ENCODE measurements around the gene DPAGT1.

Gene DPAGT1

DNA sequence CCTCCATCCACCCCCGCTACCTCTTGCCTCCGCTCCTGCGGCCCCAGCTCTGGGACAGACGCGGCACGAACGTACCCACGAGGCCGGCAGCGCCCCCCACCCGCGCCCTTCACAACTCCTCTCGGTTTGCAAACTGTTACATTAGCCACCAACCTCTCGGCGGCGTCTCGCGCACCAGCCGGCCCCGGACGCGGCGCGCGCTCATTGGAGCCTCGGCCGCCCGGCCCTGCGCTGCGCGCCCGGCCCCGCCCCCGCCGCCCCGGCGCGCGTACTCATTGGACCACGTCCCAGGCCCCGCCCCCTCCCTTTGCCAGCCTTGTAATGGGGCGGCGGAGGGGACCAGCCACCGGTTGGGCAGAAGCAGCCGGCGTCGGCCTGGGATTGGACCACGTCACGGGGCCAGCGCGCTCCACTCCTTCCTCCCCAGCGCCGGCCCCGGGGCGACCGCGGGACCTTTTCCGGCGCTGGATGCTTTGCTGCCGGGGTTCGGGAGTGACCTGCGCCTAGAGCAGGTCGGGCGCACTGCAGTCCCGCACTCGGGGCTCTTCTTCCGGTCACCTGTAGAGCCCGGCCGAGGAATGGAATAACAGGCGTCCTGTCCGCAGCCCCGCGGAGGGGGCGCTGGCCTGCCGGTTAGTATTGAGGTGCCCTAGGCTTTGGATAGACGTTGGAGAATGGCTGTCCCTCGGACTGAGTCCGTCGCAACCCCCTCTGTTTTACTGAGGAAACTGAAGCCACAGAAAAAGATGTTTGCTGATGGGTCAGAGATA lies 44.5 kb downstream of the DPAGT1 start, which contains the start of gene HYOU1:
HYOU1 (minus strand) TSS at position 206 of the 770 bp plus-strand sequence. CDS start 1,045 bp downstream, outside the sequence.
- peak; percentile 97 for DNase-seq

DNA sequence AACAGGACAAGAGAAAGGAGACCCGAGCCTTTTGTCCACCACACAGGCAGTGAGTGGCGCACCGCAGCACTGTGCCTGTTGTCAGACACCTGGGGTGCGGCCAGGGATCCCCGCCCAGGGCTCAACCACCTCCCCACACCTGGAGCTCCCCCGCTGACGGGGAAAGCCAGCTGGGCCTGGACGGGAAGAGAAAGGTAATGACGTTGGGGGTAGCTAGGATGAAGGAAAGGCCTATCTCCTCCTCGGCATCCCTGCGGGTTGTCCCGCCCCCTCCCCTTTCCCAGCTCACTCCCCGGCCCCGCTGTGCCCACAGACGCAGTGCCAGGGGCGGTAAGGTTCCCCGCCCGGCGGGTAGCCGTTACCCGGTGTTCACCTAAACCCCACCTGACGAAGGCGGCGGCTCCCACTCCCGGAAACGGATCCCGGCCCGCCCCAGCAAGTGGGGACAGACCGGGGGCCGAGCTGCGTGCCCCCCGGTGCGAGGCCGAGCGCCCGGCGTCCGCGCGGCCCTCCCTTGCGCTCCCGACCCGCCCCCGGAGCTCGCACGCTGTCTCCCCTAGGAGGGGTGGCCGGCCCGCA lies 45.1 kb downstream of the DPAGT1 start:
- DNase-seq, result peak; percentile 21

DNA sequence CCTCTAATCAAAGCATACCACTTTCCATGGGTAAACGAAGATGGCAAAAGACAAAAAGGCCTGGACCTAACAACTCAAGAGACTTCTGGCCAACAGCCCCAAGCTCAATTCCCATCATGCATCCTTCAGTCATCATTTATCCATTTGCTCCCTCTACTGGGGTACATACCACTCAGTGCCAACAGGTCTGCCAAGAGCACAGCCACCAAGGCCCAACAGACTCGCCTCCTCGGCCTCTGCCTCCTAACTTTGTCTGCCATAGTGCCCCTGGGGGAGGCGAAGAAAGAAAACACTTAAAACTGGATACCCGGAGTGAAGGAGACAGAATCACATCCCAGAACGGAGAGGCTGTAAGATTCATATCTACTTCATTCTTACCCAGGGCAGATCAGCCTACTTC lies 45.8 kb downstream of the DPAGT1 start:
- DNase-seq, result no peak

DNA sequence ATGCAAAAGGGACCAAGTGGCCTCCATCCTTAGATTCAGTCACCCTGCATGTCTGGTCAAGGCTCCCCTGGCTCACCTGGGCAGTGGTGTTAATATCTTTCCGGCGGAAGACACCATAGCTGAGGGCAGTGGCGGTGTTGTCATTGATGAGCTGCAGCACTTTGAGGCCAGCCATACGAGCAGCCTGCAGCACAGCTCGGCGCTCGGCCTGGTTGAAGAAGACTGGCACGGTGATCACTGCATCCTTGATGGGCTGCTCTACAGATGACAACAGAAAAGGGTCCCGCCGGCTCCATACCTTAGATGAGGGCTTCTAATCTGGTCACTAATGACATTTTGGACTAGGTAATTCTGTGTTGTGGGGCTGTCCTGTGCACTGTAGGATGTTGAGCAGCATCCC lies 47.2 kb downstream of the DPAGT1 start:
- DNase-seq, result no peak

DNA sequence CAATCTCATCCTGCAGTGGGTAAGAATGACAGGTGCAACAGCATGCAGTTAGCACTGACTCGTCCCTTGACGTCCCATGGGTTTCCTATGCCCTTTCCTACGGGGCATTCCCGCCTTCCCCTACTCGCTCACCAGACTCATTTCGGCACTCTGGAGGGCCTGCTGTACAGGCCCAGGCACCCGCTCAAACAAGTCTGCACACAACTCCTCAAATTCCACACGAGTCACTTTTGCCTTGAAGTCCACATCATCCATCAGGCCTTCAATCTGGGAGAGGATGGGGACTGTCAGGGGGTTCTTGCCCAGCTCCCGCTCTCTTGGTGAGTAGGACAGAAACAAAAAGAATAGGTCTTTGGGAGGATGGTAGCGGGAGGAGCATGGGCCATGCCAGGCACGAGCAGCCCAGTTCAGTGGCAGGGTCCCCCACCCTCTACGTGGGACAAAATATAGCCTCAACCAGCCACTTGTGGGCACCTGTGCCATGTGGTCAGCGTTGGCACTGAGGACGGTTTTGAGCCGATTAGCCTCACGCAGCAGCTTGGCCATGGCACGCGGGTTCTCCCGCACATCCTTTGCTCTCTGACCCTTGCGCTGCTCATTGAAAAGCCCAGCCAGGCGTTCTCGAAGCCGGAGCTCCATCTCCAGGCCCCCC lies 49.4 kb downstream of the DPAGT1 start:
- DNase-seq, result no peak

DNA sequence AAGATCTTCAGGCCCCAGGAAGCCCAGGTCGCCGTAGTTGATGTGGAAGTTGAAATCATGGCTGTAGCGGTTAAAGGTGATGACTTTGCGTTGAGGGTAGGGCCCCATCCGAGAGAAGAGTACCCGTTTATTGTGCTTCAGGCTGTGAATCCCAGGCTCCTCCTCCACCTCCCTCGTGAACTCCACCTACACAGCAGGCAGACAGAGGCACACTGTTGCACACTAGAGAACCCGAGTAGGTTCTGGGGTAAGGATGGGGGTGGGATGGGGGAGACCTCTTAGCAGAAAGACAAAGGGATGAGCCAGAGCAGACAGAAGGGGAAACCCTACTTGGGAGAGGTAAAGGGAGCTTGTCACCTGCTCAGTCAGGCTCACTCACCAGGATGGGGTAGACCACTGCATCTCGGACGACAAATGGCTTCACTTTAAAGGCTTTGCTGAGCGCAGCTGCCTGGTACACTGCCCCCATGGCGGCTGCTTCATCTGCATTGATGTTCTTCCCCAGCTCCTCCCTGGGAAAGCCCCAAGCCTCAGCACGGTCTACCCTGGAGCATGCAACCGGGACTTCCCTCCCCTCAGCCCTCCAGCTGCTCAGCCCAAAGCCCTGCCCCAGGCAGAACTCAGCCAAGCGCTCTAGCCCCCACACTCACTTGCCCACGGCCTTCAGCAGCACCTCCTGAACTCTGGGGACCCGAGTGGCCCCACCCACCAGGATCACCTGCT lies 50.1 kb downstream of the DPAGT1 start:
- DNase-seq, result no peak

DNA sequence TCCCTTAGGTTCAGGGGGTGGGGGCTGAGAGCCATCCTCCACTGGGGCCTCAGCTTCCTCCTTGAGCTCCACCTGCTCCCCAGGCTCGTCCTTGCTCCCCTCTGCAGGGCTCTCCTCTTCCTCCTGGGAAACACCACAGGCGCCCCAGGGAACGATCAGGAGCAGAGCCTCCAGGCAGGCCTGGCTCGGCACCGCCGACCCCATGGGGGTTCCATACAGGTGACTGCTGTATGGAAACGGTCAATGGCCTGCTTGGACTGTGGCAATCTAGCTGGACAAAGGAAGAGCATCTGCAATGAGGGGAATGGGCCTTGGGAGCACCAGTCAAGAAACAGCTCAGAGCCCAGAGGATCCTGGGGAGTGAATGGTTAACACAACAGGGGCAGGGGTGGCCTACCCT lies 52.6 kb downstream of the DPAGT1 start:
- DNase-seq, result no peak

DNA sequence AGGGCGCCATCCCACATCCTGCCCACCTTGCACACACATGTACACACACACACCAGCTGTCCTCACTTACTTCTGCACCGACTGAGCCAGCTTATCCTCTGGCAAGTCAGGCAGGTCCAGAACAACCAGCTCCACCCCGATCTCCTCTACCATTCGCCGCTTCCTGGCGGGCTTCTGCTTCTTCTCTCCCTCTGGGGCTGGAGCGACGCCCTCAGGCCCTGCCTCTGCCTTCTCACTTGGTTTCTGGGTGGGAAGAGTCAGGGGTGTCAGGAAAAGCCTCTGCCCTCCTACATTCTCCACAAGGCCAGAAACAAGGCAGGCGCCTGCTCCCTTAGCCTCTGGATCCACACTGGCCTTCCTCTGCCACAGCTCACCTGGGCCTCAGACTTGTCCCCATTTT lies 53.0 kb downstream of the DPAGT1 start:
- DNase-seq, result no peak

DNA sequence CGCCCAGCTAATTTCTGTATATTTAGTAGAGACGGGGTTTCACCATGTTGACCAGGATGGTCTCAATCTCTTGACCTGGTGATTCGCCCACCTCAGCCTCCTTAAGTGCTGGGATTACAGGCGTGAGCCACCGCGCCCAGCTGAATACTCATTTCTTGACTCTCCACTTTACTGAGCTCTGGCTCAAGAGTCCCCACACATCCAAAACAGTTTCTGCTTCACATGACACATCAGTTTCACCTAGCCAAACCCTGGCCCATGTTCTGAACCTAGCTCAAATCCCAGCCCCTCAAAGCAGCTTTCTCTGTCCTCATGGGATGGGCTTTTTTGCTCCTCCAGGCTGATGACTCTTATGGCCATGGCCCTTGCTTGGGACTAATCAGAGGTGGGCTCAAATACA lies 54.4 kb downstream of the DPAGT1 start:
- DNase-seq, result no peak
